GM12878 (cell line): ENCODE data around the gene RHOB. TPM values are rescaled to one million over a fixed set of nuclear protein-coding genes. Genes with fewer than 3 reads are reported as not detected.

Experiments
- ATAC-seq: fragments of 200-7000 bp; cut with Tn5 transposase; 3 replicates; pipeline ENCODE4 v1.9.1; 2020; ENCODE audit warnings: mild to moderate bottlenecking, moderate library complexity
- BruUV-seq: library from RNA; stranded (reverse); fragments of 400-500 nt; replicated peaks from 2 replicates; lab custom pipeline; 2021; lab: Mats Ljungman, UMichigan
- CTCF ChIA-PET: fragments of 300-600 bp; sonication (Branson Sonifier 250); formaldehyde crosslinking; extraction: SDS; loops from one replicate; lab custom pipeline; 2021; ENCODE audit warnings: inconsistent platforms; lab: Yijun Ruan, JAX
- POLR2A ChIA-PET: fragments of 350-600 bp; formaldehyde crosslinking; extraction: SDS; loops from one replicate; lab custom pipeline; 2021; ENCODE audit warnings: inconsistent platforms; lab: Charles Lee
- RAD21 ChIA-PET: fragments of 300-600 bp; sonication (Branson Sonifier 250); formaldehyde crosslinking; loops from one replicate; lab custom pipeline; 2023; ENCODE audit warnings: antibody characterized with exemption; ENCODE audit not compliant: unreplicated experiment; lab: Charles Lee
- SMC1A ChIA-PET: fragments of 300-600 bp; sonication (Branson Sonifier 250); formaldehyde crosslinking; loops from one replicate; lab custom pipeline; 2023; ENCODE audit not compliant: unreplicated experiment, uncharacterized antibody; lab: Charles Lee
- DNase-seq: peaks from one replicate; pipeline ENCODE4 v3.0.0-alpha.2; 2011; ENCODE audit warnings: low read depth, low spot score
- FAIRE-seq: peaks from 3 replicates; lab custom pipeline; 2011; peaks lifted over from hg19 to GRCh38; lab: Jason Lieb, UNC
- H2AFZ ChIP-seq: 2 replicates; pipeline ENCODE4 v1.6.0; 2011; ENCODE audit warnings: low read depth, low read length, control low read depth; ENCODE audit not compliant: control insufficient read depth
- H3K27ac ChIP-seq: 2 replicates; pipeline ENCODE4 v1.5.1; 2011; ENCODE audit warnings: control low read depth; ENCODE audit not compliant: control insufficient read depth, insufficient read depth
- H3K27me3 ChIP-seq, 2 experiments: replicated peaks in 1 of 2; 2 replicates each; pipeline versions ENCODE4 v1.6.0 to v1.6.1; 2011; ENCODE audit warnings: low read length in 1 of 2; ENCODE audit not compliant: control insufficient read depth in 2 of 2, insufficient read depth in 2 of 2
- H3K36me3 ChIP-seq, 2 experiments: 2 replicates each; pipeline ENCODE4 v1.5.1; 2011; ENCODE audit warnings: low read length in 1 of 2; ENCODE audit not compliant: control insufficient read depth in 2 of 2, insufficient read depth in 2 of 2
- H3K4me1 ChIP-seq: 2 replicates; pipeline ENCODE4 v1.6.1; 2011; ENCODE audit warnings: mild to moderate bottlenecking, low read length, moderate library complexity, mixed read lengths; ENCODE audit not compliant: control insufficient read depth, insufficient read depth
- H3K4me2 ChIP-seq: 2 replicates; pipeline ENCODE4 v1.6.0; 2011; ENCODE audit warnings: control low read depth; ENCODE audit not compliant: control insufficient read depth, insufficient read depth
- H3K4me3 ChIP-seq: fragments of 200-600 bp; sonication (generic); 2 replicates; pipeline ENCODE4 v1.5.1; 2016
- H3K79me2 ChIP-seq: 2 replicates; pipeline ENCODE4 v1.6.0; 2011; ENCODE audit warnings: low read length; ENCODE audit not compliant: control insufficient read depth, insufficient read depth
- H3K9ac ChIP-seq: 2 replicates; pipeline ENCODE4 v1.8.0; 2011; ENCODE audit warnings: low read length, control low read depth, mixed read lengths; ENCODE audit not compliant: control insufficient read depth, insufficient read depth
- H3K9me3 ChIP-seq: replicated peaks from 3 replicates; pipeline ENCODE4 v1.5.1; 2011; ENCODE audit warnings: mild to moderate bottlenecking, low read length; ENCODE audit not compliant: control insufficient read depth, insufficient read depth
- H4K20me1 ChIP-seq: 2 replicates; pipeline ENCODE4 v1.6.0; 2011; ENCODE audit not compliant: control insufficient read depth, insufficient read depth
- BACH1 ChIP-seq: fragments of 450-650 bp; IDR thresholded peaks from 2 replicates; pipeline ENCODE4 v1.6.1; 2017; ENCODE audit warnings: mild to moderate bottlenecking, borderline replicate concordance
- CHD4 ChIP-seq: fragments of 200-600 bp; sonication (generic); IDR thresholded peaks from 2 replicates; pipeline ENCODE4 v1.6.1; 2016; ENCODE audit warnings: mild to moderate bottlenecking
- ESRRA ChIP-seq: IDR thresholded peaks from 2 replicates; pipeline ENCODE4 v1.6.1; 2012; ENCODE audit warnings: mild to moderate bottlenecking, low read length, improper control_type of control experiment
- HCFC1 ChIP-seq: fragments of 150-350 bp; IDR thresholded peaks from 2 replicates; pipeline ENCODE4 v1.6.1; 2014; ENCODE audit warnings: low read length
- RAD51 ChIP-seq: fragments of 450-650 bp; IDR thresholded peaks from 2 replicates; pipeline ENCODE4 v1.6.1; 2016; ENCODE audit warnings: moderate library complexity, mild to moderate bottlenecking, inconsistent platforms
- SMARCA5 ChIP-seq: fragments of 450-650 bp; IDR thresholded peaks from 2 replicates; pipeline ENCODE4 v1.6.1; 2017; ENCODE audit warnings: mild to moderate bottlenecking
- TBL1XR1 ChIP-seq: IDR thresholded peaks from 2 replicates; pipeline ENCODE4 v1.6.1; 2012; ENCODE audit warnings: low read depth, low read length, improper control_type of control experiment
- TCF12 ChIP-seq: IDR thresholded peaks from 2 replicates; pipeline ENCODE4 v1.6.1; 2011; ENCODE audit warnings: low read depth, mild to moderate bottlenecking, low read length
- TCF3 ChIP-seq: IDR thresholded peaks from 2 replicates; pipeline ENCODE4 v1.6.1; 2012; ENCODE audit warnings: low read depth, mild to moderate bottlenecking, low read length, borderline replicate concordance; ENCODE audit not compliant: insufficient read depth
- ZNF217 ChIP-seq: fragments of 450-650 bp; IDR thresholded peaks from 2 replicates; pipeline ENCODE4 v1.6.1; 2017; ENCODE audit warnings: antibody characterized with exemption, mild to moderate bottlenecking
- ZNF384 ChIP-seq: IDR thresholded peaks from 2 replicates; pipeline ENCODE4 v1.6.1; 2012; ENCODE audit warnings: low read depth, mild to moderate bottlenecking, low read length, improper control_type of control experiment, borderline replicate concordance
- WGBS: methylation state at CpG from one replicate; pipeline ENCODE4 v1.1.6; 2016; ENCODE audit warnings: low lambda C conversion rate; ENCODE audit not compliant: insufficient replicate concordance, insufficient coverage; ENCODE audit errors: missing lambda C conversion rate; 5-methylcytosine and 5-hydroxymethylcytosine counted together
- in situ Hi-C: fragments of 300-500 bp; cut with MboI; formaldehyde crosslinking; loops from 9 replicates; pipeline ENCODE4 v1.14.3; 2018; ENCODE audit warnings: mixed read lengths
- intact Hi-C: fragments of 100-400 bp; cut with micrococcal nuclease; formaldehyde crosslinking; loops from one replicate; pipeline ENCODE4 v1.14.2; 2022; ENCODE audit not compliant: unreplicated experiment
- polyA plus RNA-seq, 11 experiments: library from polyadenylated mRNA; depleted of rRNA in 4 of 11; unstranded in 6 of 11; stranded (reverse) in 5 of 11; fragments of >200 nt; fragmentation: Nextera tagmentation in 4 of 11; fragmentation: Illumina TruSeq in 1 of 11; extraction: Ambion mirVana in 4 of 11; extraction: Trizol in 1 of 11; gene quantifications; 1 replicate in 1 of 11; 2 replicates in 10 of 11; pipeline versions ENCODE4 v1.2.1 to v1.2.3, GENCODE V29; 2011 to 2016; ENCODE audit warnings: inconsistent platforms in 2 of 11, missing spikeins in 2 of 11, low read depth in 1 of 11
- total RNA-seq, 4 experiments: library from RNA; depleted of rRNA in 3 of 4; stranded (reverse); fragments of >200 nt in 3 of 4; fragmentation: Illumina TruSeq in 1 of 4; extraction: Trizol in 1 of 4; gene quantifications; 2 replicates each; pipeline versions ENCODE4 v1.2.1 to v1.2.3, GENCODE V29; 2013 to 2021
- TF ChIP-seq, protein P1 (sequence below): fragments of 450-650 bp; IDR thresholded peaks from 2 replicates; pipeline ENCODE4 v1.6.1; 2017; ENCODE audit warnings: mild to moderate bottlenecking
- TF ChIP-seq, protein P2 (sequence below): fragments of 450-650 bp; IDR thresholded peaks from 2 replicates; pipeline ENCODE4 v1.6.1; 2014; ENCODE audit warnings: mild to moderate bottlenecking
- TF ChIP-seq, protein P3 (sequence below): fragments of 450-650 bp; IDR thresholded peaks from 2 replicates; pipeline ENCODE4 v1.6.1; 2016; ENCODE audit warnings: mild to moderate bottlenecking, moderate library complexity, borderline replicate concordance

The RHOB gene
- total and polyA plus RNA-seq, 10 of the 15 experiments (the other 5 are each of a cell fraction or from before 2014, with no cell fraction given): 0.03 to 4.5 (median 1.2) TPM

DNA sequence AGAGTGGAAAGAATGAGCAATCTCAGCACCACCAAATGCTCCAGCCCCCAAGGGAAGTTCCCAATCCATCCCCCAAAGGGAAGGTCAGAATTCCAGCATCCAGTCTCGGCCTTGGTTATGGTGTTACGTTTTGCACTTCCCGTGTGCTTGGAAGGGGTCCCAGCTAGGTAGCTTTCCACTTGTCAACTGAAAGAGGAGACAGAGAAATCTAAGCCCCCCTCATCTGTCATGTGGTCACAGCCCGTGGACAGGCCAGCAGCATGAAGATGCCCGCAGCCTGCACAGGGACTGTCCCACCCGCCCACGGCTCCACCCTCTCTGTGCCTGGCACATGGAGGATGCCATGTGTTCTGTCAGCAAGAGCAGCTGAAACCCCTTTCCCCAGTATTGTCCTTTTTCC lies 32.1 kb downstream of the RHOB start:
- no TSS peak for BruUV-seq
- DNase-seq (no peak), ATAC-seq (no peak), FAIRE-seq (no peak)
- ChIA-PET RAD21 (interaction anchor here (1.1 kb wide), 1 partner anchor 32 kb away, joined by 3 read pairs; the partner anchor contains the start of gene RHOB), CTCF (no interaction called here), SMC1A (interaction anchor here (1.1 kb wide), 1 partner anchor 11 kb away, joined by 4 read pairs; no protein-coding TSS in a partner anchor), POLR2A (no interaction called here)
- H3K27ac ChIP-seq: no peak overlapping the region
- no peaks in the 10 kb centered on the region for H4K20me1 ChIP-seq
- WGBS: 56% methylated on average over 6 of the region's 7 CpGs
- no peak overlapping the region for H3K4me2 ChIP-seq
- H3K36me3 ChIP-seq: no peaks in the 10 kb centered on the region
- H3K9me3 ChIP-seq: no peaks in the 10 kb centered on the region; the same call in 2 of the 3 replicates
- no peaks in the 10 kb centered on the region for H3K27me3 ChIP-seq
- in situ Hi-C loops: no loop called here
- intact Hi-C loops: no loop called here
- no peaks in the 10 kb centered on the region for H3K4me1 ChIP-seq
- no peak overlapping the region for H3K9ac ChIP-seq
- no peaks in the 10 kb centered on the region for H3K79me2 ChIP-seq
- no peak overlapping the region for H3K4me3 ChIP-seq
- no peak overlapping the region for H2AFZ ChIP-seq
- no peak for TF ChIP-seq BACH1
- TF ChIP-seq TBL1XR1: no peak
- no peak for TF ChIP-seq TCF3
- TF ChIP-seq ESRRA: no peak
- TF ChIP-seq SMARCA5: no peak
- TF ChIP-seq CHD4: no peak
- TF ChIP-seq, protein P1, sequence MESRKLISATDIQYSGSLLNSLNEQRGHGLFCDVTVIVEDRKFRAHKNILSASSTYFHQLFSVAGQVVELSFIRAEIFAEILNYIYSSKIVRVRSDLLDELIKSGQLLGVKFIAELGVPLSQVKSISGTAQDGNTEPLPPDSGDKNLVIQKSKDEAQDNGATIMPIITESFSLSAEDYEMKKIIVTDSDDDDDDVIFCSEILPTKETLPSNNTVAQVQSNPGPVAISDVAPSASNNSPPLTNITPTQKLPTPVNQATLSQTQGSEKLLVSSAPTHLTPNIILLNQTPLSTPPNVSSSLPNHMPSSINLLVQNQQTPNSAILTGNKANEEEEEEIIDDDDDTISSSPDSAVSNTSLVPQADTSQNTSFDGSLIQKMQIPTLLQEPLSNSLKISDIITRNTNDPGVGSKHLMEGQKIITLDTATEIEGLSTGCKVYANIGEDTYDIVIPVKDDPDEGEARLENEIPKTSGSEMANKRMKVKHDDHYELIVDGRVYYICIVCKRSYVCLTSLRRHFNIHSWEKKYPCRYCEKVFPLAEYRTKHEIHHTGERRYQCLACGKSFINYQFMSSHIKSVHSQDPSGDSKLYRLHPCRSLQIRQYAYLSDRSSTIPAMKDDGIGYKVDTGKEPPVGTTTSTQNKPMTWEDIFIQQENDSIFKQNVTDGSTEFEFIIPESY: no peak
- no peak for TF ChIP-seq ZNF384
- TF ChIP-seq, protein P2, sequence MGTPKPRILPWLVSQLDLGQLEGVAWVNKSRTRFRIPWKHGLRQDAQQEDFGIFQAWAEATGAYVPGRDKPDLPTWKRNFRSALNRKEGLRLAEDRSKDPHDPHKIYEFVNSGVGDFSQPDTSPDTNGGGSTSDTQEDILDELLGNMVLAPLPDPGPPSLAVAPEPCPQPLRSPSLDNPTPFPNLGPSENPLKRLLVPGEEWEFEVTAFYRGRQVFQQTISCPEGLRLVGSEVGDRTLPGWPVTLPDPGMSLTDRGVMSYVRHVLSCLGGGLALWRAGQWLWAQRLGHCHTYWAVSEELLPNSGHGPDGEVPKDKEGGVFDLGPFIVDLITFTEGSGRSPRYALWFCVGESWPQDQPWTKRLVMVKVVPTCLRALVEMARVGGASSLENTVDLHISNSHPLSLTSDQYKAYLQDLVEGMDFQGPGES: no peak
- TF ChIP-seq, protein P3, sequence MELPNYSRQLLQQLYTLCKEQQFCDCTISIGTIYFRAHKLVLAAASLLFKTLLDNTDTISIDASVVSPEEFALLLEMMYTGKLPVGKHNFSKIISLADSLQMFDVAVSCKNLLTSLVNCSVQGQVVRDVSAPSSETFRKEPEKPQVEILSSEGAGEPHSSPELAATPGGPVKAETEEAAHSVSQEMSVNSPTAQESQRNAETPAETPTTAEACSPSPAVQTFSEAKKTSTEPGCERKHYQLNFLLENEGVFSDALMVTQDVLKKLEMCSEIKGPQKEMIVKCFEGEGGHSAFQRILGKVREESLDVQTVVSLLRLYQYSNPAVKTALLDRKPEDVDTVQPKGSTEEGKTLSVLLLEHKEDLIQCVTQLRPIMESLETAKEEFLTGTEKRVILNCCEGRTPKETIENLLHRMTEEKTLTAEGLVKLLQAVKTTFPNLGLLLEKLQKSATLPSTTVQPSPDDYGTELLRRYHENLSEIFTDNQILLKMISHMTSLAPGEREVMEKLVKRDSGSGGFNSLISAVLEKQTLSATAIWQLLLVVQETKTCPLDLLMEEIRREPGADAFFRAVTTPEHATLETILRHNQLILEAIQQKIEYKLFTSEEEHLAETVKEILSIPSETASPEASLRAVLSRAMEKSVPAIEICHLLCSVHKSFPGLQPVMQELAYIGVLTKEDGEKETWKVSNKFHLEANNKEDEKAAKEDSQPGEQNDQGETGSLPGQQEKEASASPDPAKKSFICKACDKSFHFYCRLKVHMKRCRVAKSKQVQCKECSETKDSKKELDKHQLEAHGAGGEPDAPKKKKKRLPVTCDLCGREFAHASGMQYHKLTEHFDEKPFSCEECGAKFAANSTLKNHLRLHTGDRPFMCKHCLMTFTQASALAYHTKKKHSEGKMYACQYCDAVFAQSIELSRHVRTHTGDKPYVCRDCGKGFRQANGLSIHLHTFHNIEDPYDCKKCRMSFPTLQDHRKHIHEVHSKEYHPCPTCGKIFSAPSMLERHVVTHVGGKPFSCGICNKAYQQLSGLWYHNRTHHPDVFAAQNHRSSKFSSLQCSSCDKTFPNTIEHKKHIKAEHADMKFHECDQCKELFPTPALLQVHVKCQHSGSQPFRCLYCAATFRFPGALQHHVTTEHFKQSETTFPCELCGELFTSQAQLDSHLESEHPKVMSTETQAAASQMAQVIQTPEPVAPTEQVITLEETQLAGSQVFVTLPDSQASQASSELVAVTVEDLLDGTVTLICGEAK: no peak
- no peak for TF ChIP-seq RAD51
- TF ChIP-seq ZNF217: no peak
- no peak for TF ChIP-seq HCFC1
- no peak for TF ChIP-seq TCF12
